K562 (cell line): ENCODE measurements around the gene ANAPC4. TPM values are rescaled to one million over a fixed set of nuclear protein-coding genes. Genes with fewer than 3 reads are reported as not detected.

ENCODE experiments used
- ATAC-seq: fragments of 200-7000 bp; cut with Tn5 transposase; 3 replicates; pipeline ENCODE4 v1.9.1; 2020; ENCODE audit warnings: moderate library complexity
- BruUV-seq: library from RNA; stranded (reverse); fragments of 400-500 nt; replicated peaks from 2 replicates; lab custom pipeline; 2021; lab: Mats Ljungman, UMichigan
- CTCF ChIA-PET: fragments of 300-600 bp; formaldehyde crosslinking; extraction: SDS; loops from one replicate; lab custom pipeline; 2021; ENCODE audit warnings: low intra/inter-chr PET ratio; lab: Yijun Ruan, JAX
- POLR2A ChIA-PET: fragments of 300-600, 350-650 bp; sonication (Branson Sonifier 250); formaldehyde crosslinking; extraction: SDS; loops from one replicate; lab custom pipeline; 2021; ENCODE audit warnings: antibody characterized with exemption, inconsistent platforms; lab: Yijun Ruan, JAX
- DNase-seq, 4 experiments: peaks; one replicate each; pipeline versions ENCODE4 v3.0.0 to v3.0.0-alpha.2; 2011 to 2018; ENCODE audit warnings: low spot score in 3 of 4, mixed read lengths in 3 of 4; ENCODE audit errors: extremely low read depth in 1 of 4
- FAIRE-seq: peaks from 2 replicates; lab custom pipeline; 2011; peaks lifted over from hg19 to GRCh38; lab: Jason Lieb, UNC
- H2AFZ ChIP-seq: 2 replicates; pipeline ENCODE4 v1.6.0; 2011; ENCODE audit warnings: low read depth, low read length, control low read depth, inconsistent platforms
- H3K27ac ChIP-seq: fragments of 200-600 bp; 3 replicates; pipeline ENCODE4 v1.8.0; 2011; ENCODE audit warnings: low read depth, mild to moderate bottlenecking, control low read depth, inconsistent platforms, low read length, moderate library complexity, mixed read lengths; ENCODE audit errors: extremely low read depth
- H3K27me3 ChIP-seq, 2 experiments: fragments of 300-600 bp in 1 of 2; 2 replicates in 1 of 2; 3 replicates in 1 of 2; pipeline versions ENCODE4 v1.6.0 to v1.8.0; 2011; ENCODE audit warnings: inconsistent platforms in 2 of 2, low read length in 2 of 2, mild to moderate bottlenecking in 1 of 2, mixed read lengths in 1 of 2, moderate library complexity in 1 of 2; ENCODE audit not compliant: control insufficient read depth in 2 of 2, insufficient read depth in 2 of 2
- H3K36me3 ChIP-seq: fragments of 300-600 bp; 3 replicates; pipeline ENCODE4 v1.8.0; 2011; ENCODE audit warnings: mild to moderate bottlenecking, low read length, inconsistent platforms; ENCODE audit not compliant: control insufficient read depth, insufficient read depth
- H3K4me1 ChIP-seq, 2 experiments: fragments of 200-600 bp in 1 of 2; replicated peaks in 1 of 2; 2 replicates in 1 of 2; 3 replicates in 1 of 2; pipeline versions ENCODE4 v1.5.1 to v1.8.0; 2011; ENCODE audit warnings: inconsistent platforms in 2 of 2, low read length in 2 of 2, mild to moderate bottlenecking in 1 of 2, mixed read lengths in 1 of 2, moderate library complexity in 1 of 2; ENCODE audit not compliant: control insufficient read depth in 2 of 2, insufficient read depth in 2 of 2
- H3K4me2 ChIP-seq: 2 replicates; pipeline ENCODE4 v1.6.1; 2011; ENCODE audit warnings: low read length, control low read depth, inconsistent platforms, mixed read lengths; ENCODE audit not compliant: insufficient read depth
- H3K4me3 ChIP-seq: fragments of 200-600 bp; sonication (generic), shearing (Covaris generic); 2 replicates; pipeline ENCODE4 v1.5.1; 2016; ENCODE audit warnings: control low read depth, inconsistent platforms
- H3K79me2 ChIP-seq: fragments of 200-600 bp; 3 replicates; pipeline ENCODE4 v1.8.0; 2011; ENCODE audit warnings: low read length, inconsistent platforms; ENCODE audit not compliant: control insufficient read depth, insufficient read depth
- H3K9ac ChIP-seq, 2 experiments: 2 replicates each; pipeline versions ENCODE4 v1.6.0 to v1.6.1; 2011; ENCODE audit warnings: low read depth in 2 of 2, low read length in 2 of 2, control low read depth in 1 of 2, inconsistent platforms in 1 of 2, mild to moderate bottlenecking in 1 of 2, mixed read lengths in 1 of 2; ENCODE audit not compliant: insufficient read depth in 1 of 2
- H3K9me1 ChIP-seq: one replicate; pipeline ENCODE4 v1.6.0; 2011; ENCODE audit warnings: inconsistent platforms, mild to moderate bottlenecking, low read length, moderate library complexity; ENCODE audit not compliant: control insufficient read depth, insufficient read depth
- H3K9me3 ChIP-seq: replicated peaks from 2 replicates; pipeline ENCODE4 v1.5.1; 2011; ENCODE audit warnings: low read depth, low read length, inconsistent platforms; ENCODE audit not compliant: control insufficient read depth, insufficient read depth
- H4K20me1 ChIP-seq: replicated peaks from 2 replicates; pipeline ENCODE4 v1.6.1; 2011; ENCODE audit warnings: low read length, inconsistent platforms, mixed read lengths; ENCODE audit not compliant: control insufficient read depth, insufficient read depth
- CHD1 ChIP-seq: fragments of 200-600 bp; sonication (generic); IDR thresholded peaks from one replicate; pipeline ENCODE4 v1.6.1; 2012; ENCODE audit warnings: mild to moderate bottlenecking, moderate library complexity, low read length, inconsistent platforms
- HNRNPL ChIP-seq: fragments of 200-400 bp; formaldehyde crosslinking; IDR thresholded peaks from 2 replicates; pipeline ENCODE4 v1.6.1; 2017; ENCODE audit warnings: low read depth, mild to moderate bottlenecking, low read length
- KLF1 ChIP-seq: fragments of 450-650 bp; IDR thresholded peaks from 2 replicates; pipeline ENCODE4 v1.6.1; 2016; ENCODE audit warnings: missing genetic modification characterization, missing compliant biosample characterization
- SP1 ChIP-seq: sonication (generic); formaldehyde crosslinking; IDR thresholded peaks from 2 replicates; pipeline ENCODE4 v1.8.1; 2022; ENCODE audit warnings: mild to moderate bottlenecking, missing genetic modification reagents
- ZNF143 ChIP-seq: sonication (generic); formaldehyde crosslinking; IDR thresholded peaks from 2 replicates; pipeline ENCODE4 v1.9.0; 2022; ENCODE audit warnings: mild to moderate bottlenecking, missing genetic modification reagents
- ZNF407 ChIP-seq: fragments of 450-650 bp; IDR thresholded peaks from 2 replicates; pipeline ENCODE4 v1.6.1; 2016; ENCODE audit warnings: low read depth
- WGBS: fragments of 100-300 bp; shearing (Covaris generic); methylation state at CpG from one replicate; pipeline ENCODE4 v1.1.6; 2016; ENCODE audit warnings: low coverage, mixed read lengths; ENCODE audit not compliant: insufficient coverage; ENCODE audit errors: missing lambda C conversion rate; 5-methylcytosine and 5-hydroxymethylcytosine counted together
- in situ Hi-C: fragments of 300-500 bp; cut with MboI; formaldehyde crosslinking; loops from 4 replicates; pipeline ENCODE4 v1.15.0; 2018; ENCODE audit warnings: inconsistent platforms, mixed read lengths
- intact Hi-C: fragments of 100-400 bp; cut with micrococcal nuclease; formaldehyde crosslinking; loops from 2 replicates; pipeline ENCODE4 v1.14.2; 2022
- polyA plus RNA-seq, 8 experiments: library from polyadenylated mRNA; depleted of rRNA in 4 of 8; stranded (reverse) in 5 of 8; unstranded in 3 of 8; fragments of >200 nt; fragmentation: Nextera tagmentation in 2 of 8; fragmentation: Illumina TruSeq in 1 of 8; extraction: Ambion mirVana in 2 of 8; extraction: Trizol in 1 of 8; gene quantifications; 2 replicates each; pipeline versions ENCODE4 v1.2.1 to v1.2.3, GENCODE V29; 2011 to 2014; ENCODE audit warnings: inconsistent platforms in 1 of 8, missing spikeins in 1 of 8
- total RNA-seq, 7 experiments: library from RNA; depleted of rRNA in 6 of 7; stranded (reverse); fragments of >200 nt in 6 of 7; fragmentation: Illumina TruSeq in 2 of 7; extraction: Trizol in 2 of 7; gene quantifications; 2 replicates each; pipeline versions ENCODE4 v1.2.1 to v1.2.3, GENCODE V29; 2011 to 2021; ENCODE audit warnings: low replicate concordance in 1 of 7
- TF ChIP-seq, protein P1 (sequence below): sonication (generic); formaldehyde crosslinking; IDR thresholded peaks from 2 replicates; pipeline ENCODE4 v1.4.0; 2020; ENCODE audit warnings: mild to moderate bottlenecking, missing genetic modification reagents

ANAPC4 gene
- total and polyA plus RNA-seq, 9 of the 15 experiments (the other 6 are each of a cell fraction or from before 2014, with no cell fraction given) = 23.9 to 47.0 (median 31.9) TPM

GRCh38 chr4:25383647-25384046 lies 6.6 kb downstream of the ANAPC4 start:
- Histone ChIP-seq H3K4me1 (peaks cover 9 to 12% of the 10 kb centered on the region in 2 experiments; a peak in 3 of 5 replicates), H4K20me1 (no peaks in the 10 kb centered on the region), H3K36me3 (peaks cover 72% of the 10 kb centered on the region), H3K4me3 (no peak overlapping the region), H3K79me2 (peaks cover 17% of the 10 kb centered on the region), H3K9ac (no peak overlapping the region), H3K9me1 (no peaks in the 10 kb centered on the region), H3K27me3 (no peaks in the 10 kb centered on the region), H3K27ac (no peak overlapping the region), H3K4me2 (no peak overlapping the region), H2AFZ (no peak overlapping the region), H3K9me3 (no peaks in the 10 kb centered on the region)
- DNase-seq = no peak
- WGBS = 88% methylated on average over 2 of the region's 2 CpGs
- ATAC-seq = no peak
- CTCF ChIA-PET = no interaction called here
- in situ Hi-C loops = no loop called here
- POLR2A ChIA-PET = no interaction called here
- intact Hi-C loops = no loop called here
- TF ChIP-seq ZNF143 (CRISPR knock-in tag) = no peak
- no peak for TF ChIP-seq CHD1
- no peak for TF ChIP-seq HNRNPL
- no peak for TF ChIP-seq SP1 (CRISPR knock-in tag)
- TF ChIP-seq, protein P1, sequence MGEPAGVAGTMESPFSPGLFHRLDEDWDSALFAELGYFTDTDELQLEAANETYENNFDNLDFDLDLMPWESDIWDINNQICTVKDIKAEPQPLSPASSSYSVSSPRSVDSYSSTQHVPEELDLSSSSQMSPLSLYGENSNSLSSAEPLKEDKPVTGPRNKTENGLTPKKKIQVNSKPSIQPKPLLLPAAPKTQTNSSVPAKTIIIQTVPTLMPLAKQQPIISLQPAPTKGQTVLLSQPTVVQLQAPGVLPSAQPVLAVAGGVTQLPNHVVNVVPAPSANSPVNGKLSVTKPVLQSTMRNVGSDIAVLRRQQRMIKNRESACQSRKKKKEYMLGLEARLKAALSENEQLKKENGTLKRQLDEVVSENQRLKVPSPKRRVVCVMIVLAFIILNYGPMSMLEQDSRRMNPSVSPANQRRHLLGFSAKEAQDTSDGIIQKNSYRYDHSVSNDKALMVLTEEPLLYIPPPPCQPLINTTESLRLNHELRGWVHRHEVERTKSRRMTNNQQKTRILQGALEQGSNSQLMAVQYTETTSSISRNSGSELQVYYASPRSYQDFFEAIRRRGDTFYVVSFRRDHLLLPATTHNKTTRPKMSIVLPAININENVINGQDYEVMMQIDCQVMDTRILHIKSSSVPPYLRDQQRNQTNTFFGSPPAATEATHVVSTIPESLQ (CRISPR knock-in tag) = no peak
- no peak for TF ChIP-seq KLF1 (tag)
- no peak for TF ChIP-seq ZNF407
- no TSS peak for BruUV-seq
- no peak for FAIRE-seq
